GM21526 (cell line): Measurements from ENCODE around the gene KLHL6.
"Not testable (repeated sequence)": the region's sequence is repeated elsewhere in the genome, so short reads cannot be mapped to it uniquely, and the experiment has no call there.

Experiments used
- ATAC-seq: cut with Tn5 transposase; IDR thresholded peaks from one replicate; pipeline ENCODE4 v1.9.1; 2021; ENCODE audit warnings: moderate library complexity; ENCODE audit not compliant: unreplicated experiment, low FRiP score

Gene KLHL6

DNA sequence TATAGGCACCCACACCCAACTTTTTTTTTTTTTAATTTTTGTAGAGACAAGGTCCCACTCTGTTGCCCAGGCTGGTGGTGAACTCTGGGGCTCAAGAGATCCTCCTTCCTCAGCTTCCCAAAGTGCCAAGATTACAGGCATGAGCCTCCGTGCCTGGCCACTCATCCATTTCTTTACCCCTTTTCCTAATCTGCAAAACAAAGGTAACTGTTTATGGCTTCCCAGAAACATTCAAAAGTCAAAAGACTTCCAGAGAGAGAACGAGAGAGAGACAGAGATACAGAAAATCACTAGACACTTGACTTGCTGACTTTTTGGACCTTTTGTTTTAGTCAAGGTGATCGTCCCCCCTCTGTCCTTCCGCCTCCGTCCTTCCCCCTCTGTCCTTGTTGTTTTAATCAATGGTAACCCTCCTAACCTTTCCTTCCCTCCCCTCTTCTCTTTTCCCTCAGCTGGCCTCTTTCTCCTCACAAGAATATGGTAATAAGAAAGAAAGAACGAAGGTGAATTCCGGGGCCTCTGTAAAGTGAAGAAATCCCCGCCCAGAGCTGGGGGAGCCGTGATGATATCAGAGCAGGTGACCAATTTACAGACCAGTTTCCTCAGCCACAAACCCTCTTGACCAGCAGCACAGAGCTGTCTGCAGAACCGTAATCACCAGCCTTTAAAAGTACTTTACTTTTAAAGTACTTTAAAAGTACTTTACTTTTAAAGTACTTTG, 21.9 kb downstream of the KLHL6 start:
- no peak for ATAC-seq

DNA sequence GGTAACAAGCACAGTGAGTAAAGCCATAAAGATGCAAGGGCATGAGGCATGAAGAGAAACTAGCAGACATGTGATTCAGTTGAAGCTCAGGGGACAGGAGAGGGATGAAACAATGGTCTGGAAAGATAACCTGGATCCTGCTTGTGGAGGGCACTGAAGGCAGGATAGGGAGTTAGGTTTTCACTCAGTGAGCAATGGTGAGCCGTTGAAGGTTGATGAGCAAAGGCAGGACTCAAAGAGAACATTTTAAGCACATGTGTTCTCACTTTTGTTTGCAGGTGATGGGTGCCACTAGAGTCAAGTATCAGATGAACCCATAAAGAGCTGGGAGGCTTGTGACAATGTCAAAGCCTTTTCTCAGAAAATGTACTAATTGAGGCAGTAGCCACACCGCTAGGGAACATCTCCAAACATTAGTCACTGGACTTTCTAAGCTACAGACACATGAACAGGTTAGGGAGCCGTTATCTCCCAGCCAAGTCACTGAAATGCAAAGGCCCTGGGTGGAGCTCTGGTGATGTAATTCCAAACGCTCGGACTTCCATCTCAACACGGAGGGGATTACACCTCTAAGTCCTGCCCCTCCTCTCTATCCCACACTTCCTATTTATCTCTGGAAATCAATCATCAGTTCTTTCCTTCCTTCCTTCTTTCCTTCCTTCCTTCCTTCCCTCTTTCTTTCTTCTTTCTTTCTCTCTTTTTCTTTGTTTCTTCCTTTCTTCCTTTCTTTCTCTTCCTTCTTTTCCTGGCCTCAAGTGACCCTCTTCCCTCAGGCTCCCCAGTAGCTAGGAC, 22.7 kb downstream of the KLHL6 start:
- ATAC-seq, result no peak

DNA sequence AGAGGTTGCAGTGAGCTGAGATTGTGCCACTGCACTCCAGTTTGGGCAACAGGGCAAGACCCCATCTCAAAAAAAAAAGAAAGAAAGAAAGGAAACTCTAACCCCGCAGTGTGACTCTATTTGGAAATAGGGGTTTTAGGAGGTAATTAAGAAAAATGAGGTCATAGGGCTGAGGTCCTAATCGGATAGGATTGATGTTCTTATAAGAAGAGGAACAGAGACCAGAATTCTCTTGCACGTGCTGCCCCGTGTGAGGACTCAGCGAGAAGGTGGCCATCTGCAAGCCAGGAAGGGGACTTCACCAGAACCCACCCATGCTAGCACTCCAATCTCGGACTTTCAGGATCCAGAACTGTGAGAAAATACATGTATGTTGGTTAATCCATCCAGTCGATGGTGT, 25.8 kb downstream of the KLHL6 start:
- ATAC-seq, result no peak

DNA sequence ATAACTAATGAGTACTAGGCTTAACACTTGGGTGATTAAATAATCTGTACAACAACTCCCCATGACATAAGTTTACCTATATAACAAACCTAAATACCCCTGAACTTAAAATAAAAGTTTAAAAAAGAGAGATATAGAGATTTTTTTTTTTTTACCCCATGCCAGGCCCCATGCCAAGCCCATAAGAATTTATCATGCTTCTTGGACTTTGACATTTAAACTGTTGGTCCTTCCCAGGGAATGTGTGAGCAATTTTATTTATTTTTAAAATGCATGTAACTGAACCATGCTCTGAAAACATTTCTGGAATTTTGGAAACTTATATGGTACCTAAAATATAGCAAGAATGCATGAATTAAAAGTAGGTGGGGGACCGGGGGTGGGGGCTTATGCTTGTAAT, 26.3 kb downstream of the KLHL6 start:
- ATAC-seq, result no peak

DNA sequence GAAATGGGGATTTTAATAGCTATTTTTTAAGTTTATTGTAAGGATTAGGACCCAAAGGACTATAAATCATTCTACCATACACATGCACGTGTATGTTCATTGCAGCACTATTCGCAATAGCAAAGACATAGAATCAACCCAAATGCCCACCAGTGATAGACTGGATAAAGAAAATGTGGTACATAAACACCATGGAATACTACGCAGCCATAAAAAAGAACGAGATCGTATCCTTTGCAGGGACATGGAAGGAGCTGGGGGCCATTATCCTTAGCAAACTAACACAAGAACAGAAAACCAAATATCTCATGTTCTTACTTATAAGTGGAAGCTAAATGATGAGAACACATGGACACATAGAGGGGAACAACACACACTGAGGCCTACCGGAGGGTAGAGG, 26.7 kb downstream of the KLHL6 start:
- not testable (repeated sequence) for ATAC-seq

DNA sequence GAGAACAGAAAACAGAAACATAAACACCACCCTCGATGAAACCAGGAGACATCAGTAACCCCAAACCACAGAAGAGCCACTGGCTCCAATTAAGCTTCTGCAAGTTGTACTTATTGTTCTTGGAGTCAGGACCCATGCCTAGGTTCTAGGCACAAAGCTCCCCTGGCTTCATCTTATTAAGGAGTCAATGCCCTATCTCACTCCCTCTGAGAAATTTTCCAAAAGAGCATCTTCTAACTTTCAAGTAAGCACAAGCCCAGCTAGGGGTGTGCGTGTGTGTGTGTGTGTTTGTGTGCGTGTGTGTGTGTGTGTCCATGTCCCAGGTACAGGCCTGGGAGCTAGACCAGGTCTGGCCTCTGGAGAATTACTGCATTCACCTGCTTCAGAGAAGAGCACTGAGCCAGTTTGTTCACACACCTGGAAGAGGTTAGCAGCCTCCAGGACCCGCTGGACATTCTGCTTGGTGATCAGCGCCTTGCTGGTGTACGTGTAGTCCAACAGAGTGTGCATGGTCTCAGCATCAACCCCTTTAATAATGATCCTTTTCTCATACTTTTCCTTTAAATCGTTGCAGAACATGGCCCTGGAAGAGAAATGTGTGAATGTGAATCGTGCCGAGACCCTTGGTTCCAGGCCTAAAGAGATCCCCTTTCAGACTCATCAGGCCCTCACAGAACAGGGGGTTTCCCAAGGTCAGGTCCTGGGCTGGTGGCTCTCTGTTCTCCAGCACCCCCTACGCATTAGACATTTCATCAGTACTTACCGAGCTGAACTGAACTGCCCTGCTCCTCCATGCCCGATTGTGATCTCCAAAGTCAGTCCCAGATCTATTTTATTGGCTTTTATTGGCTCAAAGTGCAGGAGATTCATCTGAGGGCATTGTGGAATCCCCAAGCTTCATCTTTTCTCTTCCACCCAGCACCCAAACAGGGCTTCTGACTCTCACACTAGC, 27.8 kb downstream of the KLHL6 start:
- ATAC-seq, result peak; percentile 77

DNA sequence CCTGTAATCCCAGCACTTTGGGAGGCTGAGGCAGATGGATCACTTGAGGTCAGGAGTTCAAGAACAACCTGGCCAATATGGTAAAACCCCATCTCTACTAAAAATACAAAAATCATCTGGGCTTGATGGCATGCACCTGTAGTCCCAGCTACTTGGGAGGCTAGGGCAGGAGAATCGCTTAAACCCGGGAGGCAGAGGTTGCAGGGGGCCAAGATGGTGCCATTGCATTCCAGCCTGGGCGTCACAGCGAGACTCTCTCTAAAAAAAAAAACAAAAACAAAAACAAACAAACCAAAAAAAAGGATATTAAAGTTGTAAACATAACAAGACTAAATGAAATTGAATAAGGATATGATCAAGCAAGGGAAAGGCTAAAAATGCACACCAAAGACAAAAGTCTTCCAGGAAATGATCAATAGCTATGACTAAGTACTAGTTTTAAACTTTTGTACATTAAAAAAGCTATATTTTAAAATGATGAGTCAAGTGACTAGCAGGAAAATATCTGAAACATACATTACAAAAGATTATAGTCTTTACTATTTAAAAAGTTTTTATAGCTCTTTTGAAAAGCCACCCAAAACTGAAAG, 28.6 kb downstream of the KLHL6 start:
- peak; percentile 14 for ATAC-seq

DNA sequence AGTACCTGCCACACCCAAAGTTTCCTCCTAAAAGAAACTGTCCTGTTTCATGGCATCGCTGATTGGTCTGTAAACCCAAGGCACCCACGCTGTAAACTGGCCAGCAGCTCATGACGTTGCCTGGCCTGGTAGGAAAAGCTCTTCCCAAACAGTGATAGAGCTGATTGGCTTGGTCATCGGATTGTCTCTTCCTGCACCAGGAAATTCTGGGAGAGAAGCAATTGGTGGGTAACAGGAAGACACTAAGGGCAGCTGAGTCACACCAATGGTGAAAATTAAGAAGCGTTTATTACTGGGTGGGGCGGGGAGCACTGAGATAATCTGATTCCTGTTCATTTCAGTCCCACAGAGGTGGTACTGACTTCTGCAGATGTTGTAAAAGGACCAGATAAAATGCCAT, 31.0 kb downstream of the KLHL6 start:
- ATAC-seq, result no peak

DNA sequence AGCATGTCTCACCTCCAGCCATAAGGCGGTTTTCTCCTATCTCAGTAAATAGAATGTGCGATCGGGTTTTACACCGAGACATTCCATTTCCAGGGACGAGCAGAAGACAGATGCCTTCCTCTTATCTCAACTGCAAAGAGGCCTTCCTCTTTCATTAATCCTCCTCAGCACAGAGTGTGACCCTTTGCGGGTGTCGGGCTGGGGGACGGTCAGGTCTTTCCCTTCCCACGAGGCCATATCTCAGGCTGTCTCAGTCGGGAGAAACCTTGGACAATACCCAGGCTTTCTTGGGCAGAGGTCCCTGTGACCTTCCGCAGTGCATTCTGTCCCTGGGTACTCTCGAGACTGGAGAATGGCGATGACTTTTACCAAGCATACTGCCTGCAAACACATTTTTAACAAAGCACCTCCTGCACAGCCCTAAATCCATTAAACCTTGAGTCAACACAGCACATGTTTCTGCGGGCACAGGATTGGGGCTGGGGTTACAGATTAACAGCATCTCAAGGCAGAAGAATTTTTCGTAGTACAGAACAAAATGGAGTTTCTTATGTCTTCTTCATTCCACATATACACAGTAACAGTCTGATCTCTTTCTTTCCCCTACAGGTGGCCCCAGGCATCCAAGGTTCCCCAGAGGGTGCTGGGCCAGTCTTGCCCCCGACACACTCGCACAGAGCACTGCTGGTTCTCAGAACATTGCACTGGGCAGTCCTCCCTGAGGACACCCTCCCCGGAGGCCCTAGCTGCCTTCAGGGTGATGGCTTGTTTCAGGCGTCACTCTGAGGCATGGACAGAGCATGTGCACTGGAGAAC, 34.6 kb downstream of the KLHL6 start:
- not testable (repeated sequence) for ATAC-seq

DNA sequence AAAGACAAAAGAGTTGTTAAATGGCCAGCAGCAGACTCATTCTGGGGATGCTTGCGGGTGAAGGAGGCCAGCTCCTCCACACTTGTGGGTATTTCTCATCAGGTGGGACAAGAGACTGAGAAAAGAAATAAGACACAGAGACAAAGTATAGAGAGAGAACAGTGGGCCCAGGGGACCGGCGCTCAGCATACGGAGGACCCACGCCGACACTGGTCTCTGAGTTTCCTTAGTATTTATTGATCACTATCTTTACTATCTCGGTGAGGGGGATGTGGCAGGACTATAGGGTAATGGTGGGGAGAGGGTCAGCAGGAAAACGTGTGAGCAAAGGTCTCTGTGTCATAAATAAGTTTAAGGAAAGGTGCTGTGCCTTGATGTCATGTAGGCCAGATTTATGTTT, 35.2 kb downstream of the KLHL6 start:
- not testable (repeated sequence) for ATAC-seq

DNA sequence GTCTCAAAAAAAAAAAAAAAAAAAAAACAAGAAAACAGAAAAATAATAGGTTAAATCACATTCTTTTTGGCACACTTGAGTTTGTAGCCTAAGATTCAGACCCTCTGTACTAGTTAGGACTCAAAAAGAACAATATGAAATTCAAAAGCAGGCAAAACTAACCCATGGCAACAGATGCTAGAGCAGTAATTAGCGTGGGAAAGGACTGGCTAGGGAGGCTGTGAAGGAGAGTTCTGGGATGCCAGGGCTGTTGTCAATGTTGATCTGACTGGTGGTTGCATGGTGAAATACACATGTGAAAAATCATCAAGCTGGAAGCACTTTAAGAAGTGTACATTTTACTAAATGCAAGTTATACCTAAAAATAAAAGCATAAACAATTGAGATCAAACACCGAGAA, 35.6 kb downstream of the KLHL6 start:
- ATAC-seq, result no peak

DNA sequence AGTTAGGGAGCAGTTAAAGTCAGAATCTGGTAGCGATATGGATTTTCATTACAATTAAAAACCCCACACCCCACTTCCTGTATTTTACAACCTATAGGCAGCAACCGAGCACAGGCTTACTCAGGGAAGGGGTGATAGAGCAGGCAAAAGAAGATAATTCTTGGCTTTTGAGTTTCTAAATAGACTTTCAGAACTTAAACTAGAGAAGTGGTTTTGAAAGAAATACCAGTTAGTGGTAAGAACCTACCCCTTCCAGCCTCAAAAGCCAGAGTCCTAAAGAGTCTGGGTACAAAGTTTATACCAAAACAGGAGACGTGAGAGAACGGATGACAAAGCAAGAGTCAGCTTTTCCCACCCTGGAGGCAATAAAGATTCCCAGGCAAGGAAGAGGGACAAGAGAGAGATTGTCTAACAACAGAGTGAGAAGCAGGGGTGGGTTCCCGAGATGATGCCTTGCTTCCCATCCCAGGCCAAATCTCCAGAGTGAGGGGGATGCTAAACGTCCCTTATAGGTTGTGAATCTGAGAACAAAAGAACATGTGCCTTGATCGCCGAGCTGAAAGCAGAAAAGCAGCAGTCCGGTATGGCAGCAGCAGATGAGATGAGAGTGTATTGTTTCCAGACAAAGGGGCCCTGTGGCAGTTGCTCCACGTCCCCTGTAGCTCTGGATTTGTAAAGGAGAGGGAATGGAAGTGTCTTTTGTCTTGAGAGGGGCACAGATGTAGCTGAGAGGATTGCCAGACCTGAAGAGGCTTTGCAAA, 36.8 kb downstream of the KLHL6 start:
- no peak for ATAC-seq

DNA sequence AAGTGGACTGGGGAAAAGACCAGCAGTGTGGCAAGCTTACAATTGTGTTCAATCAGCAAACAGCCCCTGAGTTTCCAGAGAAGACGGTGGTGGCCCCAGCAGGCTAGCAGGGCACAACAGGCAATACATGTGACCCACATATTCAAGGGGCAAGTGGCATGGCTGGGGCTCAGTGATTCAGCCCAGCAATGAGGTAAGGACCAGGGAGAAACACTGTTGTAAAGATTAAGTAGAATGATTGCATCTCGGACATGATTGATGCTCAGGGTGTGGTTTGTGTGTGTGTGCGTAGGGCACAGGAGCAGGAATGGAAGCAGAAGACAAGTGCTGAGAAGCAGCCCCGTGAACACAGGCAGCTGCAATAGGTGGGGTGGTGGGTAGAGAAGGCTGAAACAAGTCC, 37.9 kb downstream of the KLHL6 start:
- no peak for ATAC-seq

DNA sequence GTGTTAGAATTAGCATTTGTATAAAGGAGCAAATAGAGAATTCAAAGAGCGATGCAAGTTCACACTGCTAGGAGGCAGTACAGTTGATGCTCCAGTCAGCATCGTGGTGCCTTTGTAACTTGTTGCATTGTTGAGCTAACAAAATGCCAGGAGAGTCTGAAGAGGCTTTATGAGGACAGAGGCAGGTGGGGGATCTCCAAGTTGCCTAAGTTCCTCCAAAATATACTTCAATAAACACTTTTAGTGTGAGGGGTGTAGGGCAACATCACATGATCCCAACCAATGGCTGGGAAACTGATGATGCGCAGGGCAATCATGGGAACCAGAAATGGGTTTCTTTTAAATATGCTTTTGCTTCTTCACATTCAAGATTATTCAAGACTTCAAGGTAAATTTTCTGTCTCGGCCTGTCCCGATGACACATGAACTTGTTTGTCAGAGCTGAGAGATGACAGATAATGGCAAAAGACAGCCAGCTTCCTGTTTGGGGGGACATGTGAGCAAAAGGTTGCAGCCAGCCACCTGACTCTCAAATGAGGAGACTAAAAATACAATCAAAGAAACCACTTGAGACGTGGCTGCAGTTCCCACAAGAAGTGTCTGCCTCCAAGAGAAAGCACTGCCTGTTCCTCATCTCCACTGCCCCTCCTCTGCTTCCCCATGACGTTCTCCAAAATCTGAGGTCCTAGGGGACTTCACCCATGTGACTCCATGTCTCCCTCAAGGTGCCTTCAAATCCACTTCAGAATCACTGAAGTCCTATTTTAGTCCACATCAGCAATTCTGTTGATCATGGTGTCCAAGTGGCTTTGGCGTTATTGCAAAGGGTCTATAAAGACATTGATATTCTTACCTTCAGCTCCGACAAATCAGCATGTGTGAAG, 39.3 kb downstream of the KLHL6 start:
- peak; percentile 58 for ATAC-seq

DNA sequence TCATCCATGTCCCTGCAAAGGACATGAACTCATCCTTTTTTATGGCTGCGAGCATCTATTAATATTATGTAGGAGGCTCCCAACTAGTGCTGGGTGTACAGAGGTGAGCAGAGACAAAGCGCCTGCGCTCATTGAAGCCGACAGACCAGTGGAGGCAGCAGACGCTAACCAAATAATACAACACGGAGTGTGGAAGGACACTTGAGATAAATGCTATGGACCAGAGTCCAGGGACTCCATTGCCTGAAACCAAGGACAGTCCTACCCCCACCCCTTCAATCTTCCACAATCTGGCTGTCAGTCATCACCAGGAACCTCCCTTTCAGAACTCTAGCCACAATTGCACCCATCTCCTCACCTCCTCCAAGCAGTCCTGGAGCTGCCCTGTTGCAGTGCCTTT, 41.5 kb downstream of the KLHL6 start:
- no peak for ATAC-seq

DNA sequence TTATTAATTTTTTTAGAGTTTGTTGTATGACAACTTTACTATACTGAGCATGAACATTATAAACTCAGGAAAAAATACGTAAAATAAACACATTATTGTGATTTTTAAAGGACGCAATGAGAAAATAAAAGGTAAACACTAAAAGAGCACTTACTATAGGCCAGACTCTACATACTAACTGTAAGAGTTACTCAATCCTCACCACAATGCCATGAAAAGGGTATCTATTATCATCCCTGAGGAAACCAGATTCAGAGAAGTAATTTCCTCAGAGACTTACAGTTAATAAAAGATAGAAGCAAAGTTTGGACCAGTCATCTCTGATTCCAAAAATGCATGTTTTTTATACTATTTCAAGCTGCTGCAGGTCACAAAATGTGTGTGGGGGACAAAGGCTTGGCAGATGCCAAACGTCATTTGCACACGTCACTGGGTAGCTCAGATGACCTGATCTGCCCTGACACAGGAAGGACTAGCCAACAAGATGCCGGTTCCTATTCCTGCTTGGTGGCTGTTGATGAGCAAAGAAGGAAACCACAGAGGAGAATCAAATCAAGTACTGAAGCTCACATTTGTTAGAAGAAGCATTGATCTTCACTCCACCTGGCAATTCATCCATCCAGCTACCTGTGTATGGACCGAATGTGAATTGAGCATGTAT, 42.3 kb downstream of the KLHL6 start:
- ATAC-seq, result no peak

DNA sequence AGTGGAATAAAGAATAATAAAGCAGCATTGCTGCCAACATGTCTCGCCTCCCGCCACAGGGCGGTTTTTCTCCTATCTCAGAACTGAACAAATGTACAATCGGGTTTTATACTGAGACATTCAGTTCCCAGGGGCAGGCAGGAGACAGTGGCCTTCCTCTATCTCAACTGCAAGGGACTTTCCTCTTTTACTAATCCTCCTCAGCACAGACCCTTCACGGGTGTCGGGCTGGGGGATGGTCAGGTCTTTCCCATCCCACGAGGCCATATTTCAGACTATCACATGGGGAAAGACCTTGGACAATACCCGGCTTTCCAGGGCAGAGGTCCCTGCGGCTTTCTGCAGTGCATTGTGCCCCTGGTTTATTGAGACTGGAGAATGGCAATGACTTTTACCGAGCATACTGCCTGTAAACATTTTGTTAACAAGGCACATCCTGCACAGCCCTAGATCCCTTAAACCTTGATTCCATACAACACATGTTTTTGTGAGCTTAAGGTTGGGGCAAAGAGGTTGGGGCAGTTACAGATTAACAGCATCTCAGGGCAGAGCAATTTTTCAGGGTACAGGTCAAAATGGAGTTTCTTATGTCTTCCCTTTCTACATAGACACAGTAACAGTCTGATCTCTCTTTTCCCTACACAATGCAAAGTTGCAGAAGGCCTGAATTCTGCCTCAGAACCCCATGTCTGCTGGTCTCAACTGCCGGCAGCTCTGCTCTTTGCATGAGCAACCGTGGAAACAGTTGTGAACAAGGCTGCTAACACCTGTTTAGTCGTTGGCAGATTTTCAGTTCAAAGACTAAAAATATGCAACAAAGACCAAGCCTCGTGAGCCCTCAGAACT, 44.0 kb downstream of the KLHL6 start:
- ATAC-seq, result peak; percentile 48
